ENCODE results near the gene IQSEC1. TPM values are rescaled to one million over a fixed set of nuclear protein-coding genes. Genes with fewer than 3 reads are reported as not detected.
A peak's percentile ranks its signal among the peaks of the same experiment; 100 is the strongest.

Gene IQSEC1
- polyA plus RNA-seq, 3 donors from 2014 or later = 9.0 to 40.5 (median 15.3) TPM

GRCh38 chr3:13086531-13086981, 13.3 kb upstream of the IQSEC1 start:
- no peak for DNase-seq
- no peaks in the 10 kb centered on the region for H3K36me3 Mint-ChIP-seq
- H3K4me3 Mint-ChIP-seq = peak overlapping the region in 1 of 5 donors; percentile 1
- peaks cover 11 to 13% of the 10 kb centered on the region in 2 donors for H3K4me1 Mint-ChIP-seq
- peaks cover 0 to 4% (median 3%) of the 10 kb centered on the region in 3 donors for H3K27me3 Mint-ChIP-seq (ENCODE audit: low read depth in 3 of 3)
- H3K27ac Mint-ChIP-seq = peak overlapping the region in 5 of 6 donors; percentile 24 to 74 (median 59)
- H3K9me3 Mint-ChIP-seq = peaks cover 0 to 2% (median 0%) of the 10 kb centered on the region in 6 donors

- H3K27me3 Mint-ChIP-seq (ENCODE audit: low read depth in 3 of 3) = peaks cover 0 to 5% (median 3%) of the 10 kb centered on the region in 3 donors
- no peak overlapping the region for H3K27ac Mint-ChIP-seq
- H3K4me1 Mint-ChIP-seq = peaks cover 11 to 13% of the 10 kb centered on the region in 2 donors
- H3K36me3 Mint-ChIP-seq = no peaks in the 10 kb centered on the region
- H3K4me3 Mint-ChIP-seq = no peak overlapping the region
- H3K9me3 Mint-ChIP-seq = peaks cover 0 to 2% (median 0%) of the 10 kb centered on the region in 6 donors
- no peak for DNase-seq
Observed at GRCh38 chr3:13085846-13086179, 12.6 kb upstream of the IQSEC1 start.

- peaks cover 0 to 6% (median 3%) of the 10 kb centered on the region in 3 donors for H3K27me3 Mint-ChIP-seq (ENCODE audit: low read depth in 3 of 3)
- H3K9me3 Mint-ChIP-seq = peaks cover 0 to 2% (median 0%) of the 10 kb centered on the region in 6 donors
- H3K4me3 Mint-ChIP-seq = no peak overlapping the region
- no peaks in the 10 kb centered on the region for H3K36me3 Mint-ChIP-seq
- H3K27ac Mint-ChIP-seq = no peak overlapping the region
- no peak for DNase-seq
- peaks cover 11 to 13% of the 10 kb centered on the region in 2 donors for H3K4me1 Mint-ChIP-seq
Observed at GRCh38 chr3:13085081-13085845, 12.0 kb upstream of the IQSEC1 start.

- no peak for DNase-seq
- Mint-ChIP-seq H3K27me3 (ENCODE audit: low read depth in 3 of 3) (peaks cover 0 to 7% (median 3%) of the 10 kb centered on the region in 3 donors), H3K36me3 (no peaks in the 10 kb centered on the region), H3K27ac (no peak overlapping the region), H3K4me1 (peaks cover 11 to 13% of the 10 kb centered on the region in 2 donors), H3K4me3 (no peak overlapping the region), H3K9me3 (peaks cover 0 to 2% (median 0%) of the 10 kb centered on the region in 6 donors)
Observed at GRCh38 chr3:13083898-13084297, 10.7 kb upstream of the IQSEC1 start.

- Mint-ChIP-seq H3K36me3 (no peaks in the 10 kb centered on the region), H3K27ac (no peak overlapping the region), H3K4me3 (no peak overlapping the region), H3K9me3 (peaks cover 0 to 2% (median 0%) of the 10 kb centered on the region in 6 donors), H3K27me3 (ENCODE audit: low read depth in 3 of 3) (peaks cover 0 to 7% (median 3%) of the 10 kb centered on the region in 3 donors), H3K4me1 (peaks cover 14 to 17% of the 10 kb centered on the region in 2 donors)
- no peak for DNase-seq
Observed at GRCh38 chr3:13083254-13083653, 10.0 kb upstream of the IQSEC1 start.

GRCh38 chr3:13082677-13083076, 9.4 kb upstream of the IQSEC1 start:
- no peak overlapping the region for H3K4me3 Mint-ChIP-seq
- peaks cover 16 to 19% of the 10 kb centered on the region in 2 donors for H3K4me1 Mint-ChIP-seq
- no peaks in the 10 kb centered on the region for H3K36me3 Mint-ChIP-seq
- H3K9me3 Mint-ChIP-seq = peaks cover 0 to 2% (median 0%) of the 10 kb centered on the region in 6 donors
- no peak for DNase-seq
- peaks cover 0 to 5% (median 3%) of the 10 kb centered on the region in 3 donors for H3K27me3 Mint-ChIP-seq (ENCODE audit: low read depth in 3 of 3)
- H3K27ac Mint-ChIP-seq = no peak overlapping the region

GRCh38 chr3:13081603-13082360, 8.6 kb upstream of the IQSEC1 start:
- Mint-ChIP-seq H3K9me3 (peaks cover 0 to 2% (median 0%) of the 10 kb centered on the region in 6 donors), H3K27ac (no peak overlapping the region), H3K4me1 (peaks cover 11 to 12% of the 10 kb centered on the region in 2 donors), H3K4me3 (no peak overlapping the region), H3K27me3 (ENCODE audit: low read depth in 3 of 3) (peaks cover 0 to 5% (median 3%) of the 10 kb centered on the region in 3 donors), H3K36me3 (no peaks in the 10 kb centered on the region)
- no peak for DNase-seq

GRCh38 chr3:13080591-13080990, 7.4 kb upstream of the IQSEC1 start:
- Mint-ChIP-seq H3K9me3 (peaks cover 0 to 2% (median 0%) of the 10 kb centered on the region in 6 donors), H3K4me3 (no peak overlapping the region), H3K27me3 (ENCODE audit: low read depth in 3 of 3) (peaks cover 0 to 5% (median 3%) of the 10 kb centered on the region in 3 donors), H3K36me3 (no peaks in the 10 kb centered on the region), H3K4me1 (peaks cover 7 to 8% of the 10 kb centered on the region in 2 donors), H3K27ac (no peak overlapping the region)
- no peak for DNase-seq

GRCh38 chr3:13080026-13080425, 6.8 kb upstream of the IQSEC1 start:
- Mint-ChIP-seq H3K4me3 (no peak overlapping the region), H3K27me3 (ENCODE audit: low read depth in 3 of 3) (peaks cover 1 to 5% (median 2%) of the 10 kb centered on the region in 3 donors), H3K36me3 (no peaks in the 10 kb centered on the region), H3K27ac (peak overlapping the region in 1 of 6 donors; percentile 19), H3K9me3 (peaks cover 0 to 2% (median 0%) of the 10 kb centered on the region in 6 donors), H3K4me1 (peaks cover 7 to 13% of the 10 kb centered on the region in 2 donors)
- no peak for DNase-seq

GRCh38 chr3:13079510-13079909, 6.3 kb upstream of the IQSEC1 start:
- Mint-ChIP-seq H3K36me3 (no peaks in the 10 kb centered on the region), H3K4me3 (no peak overlapping the region), H3K27me3 (ENCODE audit: low read depth in 3 of 3) (peaks cover 2 to 6% (median 5%) of the 10 kb centered on the region in 3 donors), H3K9me3 (peaks cover 0 to 2% (median 0%) of the 10 kb centered on the region in 6 donors), H3K27ac (no peak overlapping the region), H3K4me1 (peaks cover 8 to 16% of the 10 kb centered on the region in 2 donors)
- DNase-seq = no peak

GRCh38 chr3:13079051-13079450, 5.8 kb upstream of the IQSEC1 start:
- Mint-ChIP-seq H3K27ac (no peak overlapping the region), H3K36me3 (no peaks in the 10 kb centered on the region), H3K9me3 (peaks cover 0 to 2% (median 0%) of the 10 kb centered on the region in 6 donors), H3K4me3 (no peak overlapping the region), H3K27me3 (ENCODE audit: low read depth in 3 of 3) (peaks cover 4 to 9% (median 7%) of the 10 kb centered on the region in 3 donors), H3K4me1 (peaks cover 12 to 21% of the 10 kb centered on the region in 2 donors)
- DNase-seq = no peak

- Mint-ChIP-seq H3K4me3 (no peak overlapping the region), H3K4me1 (peaks cover 18 to 27% of the 10 kb centered on the region in 2 donors), H3K27ac (no peak overlapping the region), H3K27me3 (ENCODE audit: low read depth in 3 of 3) (peaks cover 4 to 15% (median 9%) of the 10 kb centered on the region in 3 donors), H3K9me3 (peaks cover 0 to under 1% (median 0%) of the 10 kb centered on the region in 6 donors), H3K36me3 (no peaks in the 10 kb centered on the region)
- peak in 2 of 3 donors; percentile 14 for DNase-seq
Observed at GRCh38 chr3:13078163-13078905, 5.1 kb upstream of the IQSEC1 start.

GRCh38 chr3:13077431-13078162, 4.4 kb upstream of the IQSEC1 start:
- H3K4me3 Mint-ChIP-seq = no peak overlapping the region
- peaks cover 7 to 15% (median 9%) of the 10 kb centered on the region in 3 donors for H3K27me3 Mint-ChIP-seq (ENCODE audit: low read depth in 3 of 3)
- no peak for DNase-seq
- H3K36me3 Mint-ChIP-seq = no peaks in the 10 kb centered on the region
- H3K4me1 Mint-ChIP-seq = peaks cover 21 to 32% of the 10 kb centered on the region in 2 donors
- peaks cover 0 to 1% (median 0%) of the 10 kb centered on the region in 6 donors for H3K9me3 Mint-ChIP-seq
- H3K27ac Mint-ChIP-seq = no peak overlapping the region

Data from immature natural killer cell (primary cell).